Subcutaneous adipose tissue (tissue), 4 donors: ENCODE data around the gene IGFBP4. TPM values are rescaled to one million over a fixed set of nuclear protein-coding genes. Genes with fewer than 3 reads are reported as not detected.

Experiments
- total RNA-seq, 4 donors: library from RNA; depleted of rRNA; stranded (reverse); fragments of >200 nt; gene quantifications; one replicate each; pipeline ENCODE4 v1.1.0, GENCODE V29; 2016
- TF ChIP-seq, protein P1 (sequence below): fragments of 450-650 bp; IDR thresholded peaks from one replicate; pipeline ENCODE4 v1.5.1; 2016; ENCODE audit warnings: low read depth, mild to moderate bottlenecking, control low read depth, antibody characterized with exemption, moderate library complexity

Gene IGFBP4
- total RNA-seq, 4 donors from 2014 or later: 147 to 268 (median 232) TPM

DNA sequence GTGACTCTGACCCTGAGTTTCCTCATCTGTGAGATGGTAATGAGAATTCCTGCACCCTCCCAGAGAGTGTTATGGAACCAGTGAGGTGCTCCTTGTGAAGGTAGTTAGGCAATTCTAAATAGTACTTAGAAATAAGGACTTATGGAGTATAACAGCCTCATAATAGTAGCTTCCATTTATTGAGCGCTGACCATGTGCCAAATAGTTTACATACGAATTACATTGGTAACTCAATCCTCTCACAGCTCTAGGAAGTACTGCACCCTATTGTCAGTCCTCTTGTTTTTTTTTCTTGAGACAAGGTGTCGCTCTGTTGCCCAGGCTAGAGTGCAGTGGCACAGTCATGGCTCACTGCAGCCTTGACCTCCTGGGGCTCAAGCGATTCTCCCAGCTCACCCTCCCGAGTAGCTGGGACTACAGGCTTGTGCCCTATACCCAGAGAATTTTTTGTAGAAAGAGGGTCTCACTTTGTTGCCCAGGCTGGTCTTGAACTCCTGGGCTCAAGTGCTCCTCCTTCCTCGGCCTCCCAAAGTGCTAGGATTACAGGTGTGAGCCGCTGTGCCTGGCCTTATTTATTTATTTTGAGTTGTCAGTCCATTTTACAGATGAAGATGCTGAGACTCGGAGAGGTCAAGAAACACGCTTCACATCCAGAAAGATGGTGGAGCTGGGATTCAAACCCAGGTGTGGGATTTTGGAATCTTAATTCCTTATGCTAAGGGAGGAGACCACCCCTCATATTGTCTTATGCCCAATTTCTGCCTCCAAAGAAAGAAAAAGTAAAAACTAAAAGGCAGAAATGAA lies 55.2 kb downstream of the IGFBP4 start:
- TF ChIP-seq, protein P1, sequence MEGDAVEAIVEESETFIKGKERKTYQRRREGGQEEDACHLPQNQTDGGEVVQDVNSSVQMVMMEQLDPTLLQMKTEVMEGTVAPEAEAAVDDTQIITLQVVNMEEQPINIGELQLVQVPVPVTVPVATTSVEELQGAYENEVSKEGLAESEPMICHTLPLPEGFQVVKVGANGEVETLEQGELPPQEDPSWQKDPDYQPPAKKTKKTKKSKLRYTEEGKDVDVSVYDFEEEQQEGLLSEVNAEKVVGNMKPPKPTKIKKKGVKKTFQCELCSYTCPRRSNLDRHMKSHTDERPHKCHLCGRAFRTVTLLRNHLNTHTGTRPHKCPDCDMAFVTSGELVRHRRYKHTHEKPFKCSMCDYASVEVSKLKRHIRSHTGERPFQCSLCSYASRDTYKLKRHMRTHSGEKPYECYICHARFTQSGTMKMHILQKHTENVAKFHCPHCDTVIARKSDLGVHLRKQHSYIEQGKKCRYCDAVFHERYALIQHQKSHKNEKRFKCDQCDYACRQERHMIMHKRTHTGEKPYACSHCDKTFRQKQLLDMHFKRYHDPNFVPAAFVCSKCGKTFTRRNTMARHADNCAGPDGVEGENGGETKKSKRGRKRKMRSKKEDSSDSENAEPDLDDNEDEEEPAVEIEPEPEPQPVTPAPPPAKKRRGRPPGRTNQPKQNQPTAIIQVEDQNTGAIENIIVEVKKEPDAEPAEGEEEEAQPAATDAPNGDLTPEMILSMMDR: no peak

- TF ChIP-seq, protein P1: no peak
Observed at GRCh38 chr17:40499551-40500189, 56.4 kb downstream of the IGFBP4 start.

- TF ChIP-seq, protein P1: no peak
Observed at GRCh38 chr17:40500190-40500589, 56.9 kb downstream of the IGFBP4 start.

DNA sequence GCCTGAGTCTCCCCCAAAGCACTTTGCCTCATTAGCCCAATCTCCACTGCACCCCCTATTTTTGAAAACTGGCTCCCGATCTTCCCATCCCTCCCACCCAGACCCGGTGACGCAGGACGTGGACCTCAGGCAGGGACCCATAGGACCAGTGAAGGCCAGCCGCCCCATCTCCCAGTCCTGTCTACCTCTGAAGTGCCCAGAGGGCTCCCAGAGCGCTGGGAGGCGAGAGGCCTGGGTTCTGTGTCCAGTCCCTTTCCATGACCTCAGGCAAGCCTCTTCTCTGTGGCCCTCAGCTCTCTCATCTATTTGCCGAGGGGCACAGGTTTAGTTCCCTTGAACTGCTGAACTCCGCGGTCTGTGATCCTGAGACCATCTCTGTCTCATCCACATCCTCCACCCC lies 57.5 kb downstream of the IGFBP4 start:
- TF ChIP-seq, protein P1: no peak

DNA sequence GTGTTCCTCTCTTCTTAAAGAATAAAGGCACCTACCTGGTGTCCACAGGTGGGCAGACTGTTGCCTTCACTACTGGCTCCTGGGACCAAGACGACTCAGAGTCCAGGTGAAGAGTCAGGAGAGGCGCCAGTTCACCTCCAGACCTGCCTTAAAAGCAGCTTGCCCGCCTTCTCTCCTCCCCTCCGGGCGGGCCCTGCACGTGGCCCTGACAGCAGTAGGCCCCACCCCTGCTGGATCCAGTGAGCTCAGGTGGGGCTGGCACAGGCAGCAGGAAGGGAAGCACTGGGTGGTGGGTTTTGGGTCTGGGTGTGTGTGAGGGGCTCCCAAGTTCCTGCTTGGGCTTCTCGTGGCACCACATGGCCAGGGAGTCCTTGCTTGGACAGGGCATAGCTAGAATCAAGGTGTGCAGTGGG lies 58.3 kb downstream of the IGFBP4 start, which contains the start of gene TNS4:
TSS of gene TNS4 (minus strand) at position 125 of the 413 bp plus-strand sequence. CDS start 5,198 bp downstream, outside the sequence.
- TF ChIP-seq, protein P1: no peak

- TF ChIP-seq, protein P1: no peak
Observed at GRCh38 chr17:40502716-40503115, 59.5 kb downstream of the IGFBP4 start.

DNA sequence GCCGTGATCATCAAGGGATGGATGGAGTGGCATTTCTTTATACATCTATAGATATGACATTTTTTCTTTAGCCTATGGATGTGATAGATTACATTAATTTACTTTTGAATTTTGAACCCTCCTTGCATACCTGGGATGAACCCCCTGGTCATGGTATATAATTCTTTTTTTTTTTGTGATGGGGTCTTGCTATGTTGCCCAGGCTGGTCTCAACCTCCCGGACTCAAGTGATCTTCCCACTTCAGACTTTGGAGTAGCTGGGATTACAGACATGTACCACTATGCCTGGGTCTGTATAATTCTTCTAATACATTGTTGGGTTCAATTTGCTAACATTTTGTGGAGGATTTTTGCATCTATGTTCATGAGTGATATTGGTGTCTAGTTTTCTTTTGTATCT lies 59.9 kb downstream of the IGFBP4 start:
- TF ChIP-seq, protein P1: no peak
